T-helper 22 cell (primary cell): ENCODE measurements around the gene GNB1L.

ENCODE experiments used
- DNase-seq: peaks from one replicate; pipeline ENCODE4 v3.0.0-alpha.2; 2020; ENCODE audit warnings: low read depth

GNB1L gene

GRCh38 chr22:19862619-19863246 is 8.1 kb upstream of the GNB1L start:
- no peak for DNase-seq

- no peak for DNase-seq
These were observed 5.3 kb upstream of the GNB1L start for GRCh38 chr22:19859861-19860510.

- no peak for DNase-seq
These were observed 2.7 kb upstream of the GNB1L start for GRCh38 chr22:19857382-19857781.

GRCh38 chr22:19855504-19856409 is 1.1 kb upstream of the GNB1L start:
- peak; percentile 38 for DNase-seq

GRCh38 chr22:19853879-19854777 is 546 bp downstream of the GNB1L start:
- DNase-seq: no peak

- DNase-seq: no peak
These were observed 1.4 kb downstream of the GNB1L start for GRCh38 chr22:19853058-19853878.

- DNase-seq: no peak
These were observed 2.4 kb downstream of the GNB1L start for GRCh38 chr22:19852177-19852781.

- DNase-seq: no peak
These were observed 3.1 kb downstream of the GNB1L start for GRCh38 chr22:19851291-19852176.

- no peak for DNase-seq
These were observed 3.9 kb downstream of the GNB1L start for GRCh38 chr22:19850763-19851109.

GRCh38 chr22:19849835-19850762 is 4.6 kb downstream of the GNB1L start:
- no peak for DNase-seq

GRCh38 chr22:19848298-19849224 is 6.1 kb downstream of the GNB1L start:
- DNase-seq: no peak

GRCh38 chr22:19847345-19847632 is 7.4 kb downstream of the GNB1L start:
- DNase-seq: no peak

- DNase-seq: no peak
These were observed 7.9 kb downstream of the GNB1L start for GRCh38 chr22:19846620-19847344.

GRCh38 chr22:19845054-19845722 is 9.5 kb downstream of the GNB1L start:
- DNase-seq: no peak

- no peak for DNase-seq
These were observed 10.2 kb downstream of the GNB1L start for GRCh38 chr22:19844377-19845053.

GRCh38 chr22:19843857-19844376 is 10.8 kb downstream of the GNB1L start:
- no peak for DNase-seq
